Astrocyte of the spinal cord (primary cell): ENCODE results near the gene WBP4.

Experiments used
- DNase-seq: peaks from one replicate; pipeline ENCODE4 v3.0.0; 2011; ENCODE audit warnings: low read depth, low spot score
- H3K4me3 ChIP-seq: 2 replicates; pipeline ENCODE4 v1.5.1; 2011; ENCODE audit warnings: low read depth, mild to moderate bottlenecking, low read length, moderate library complexity
- in situ Hi-C: cut with HindIII; loops from 2 replicates; pipeline ENCODE4 v1.10.0; 2017; ENCODE audit warnings: low sequenced_read_pairs
- TF ChIP-seq, protein P1 (sequence below): IDR thresholded peaks from 2 replicates; pipeline ENCODE4 v1.5.1; 2012; ENCODE audit warnings: low read depth, mild to moderate bottlenecking, low read length, inconsistent platforms

The WBP4 gene, protein sequence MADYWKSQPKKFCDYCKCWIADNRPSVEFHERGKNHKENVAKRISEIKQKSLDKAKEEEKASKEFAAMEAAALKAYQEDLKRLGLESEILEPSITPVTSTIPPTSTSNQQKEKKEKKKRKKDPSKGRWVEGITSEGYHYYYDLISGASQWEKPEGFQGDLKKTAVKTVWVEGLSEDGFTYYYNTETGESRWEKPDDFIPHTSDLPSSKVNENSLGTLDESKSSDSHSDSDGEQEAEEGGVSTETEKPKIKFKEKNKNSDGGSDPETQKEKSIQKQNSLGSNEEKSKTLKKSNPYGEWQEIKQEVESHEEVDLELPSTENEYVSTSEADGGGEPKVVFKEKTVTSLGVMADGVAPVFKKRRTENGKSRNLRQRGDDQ

DNA sequence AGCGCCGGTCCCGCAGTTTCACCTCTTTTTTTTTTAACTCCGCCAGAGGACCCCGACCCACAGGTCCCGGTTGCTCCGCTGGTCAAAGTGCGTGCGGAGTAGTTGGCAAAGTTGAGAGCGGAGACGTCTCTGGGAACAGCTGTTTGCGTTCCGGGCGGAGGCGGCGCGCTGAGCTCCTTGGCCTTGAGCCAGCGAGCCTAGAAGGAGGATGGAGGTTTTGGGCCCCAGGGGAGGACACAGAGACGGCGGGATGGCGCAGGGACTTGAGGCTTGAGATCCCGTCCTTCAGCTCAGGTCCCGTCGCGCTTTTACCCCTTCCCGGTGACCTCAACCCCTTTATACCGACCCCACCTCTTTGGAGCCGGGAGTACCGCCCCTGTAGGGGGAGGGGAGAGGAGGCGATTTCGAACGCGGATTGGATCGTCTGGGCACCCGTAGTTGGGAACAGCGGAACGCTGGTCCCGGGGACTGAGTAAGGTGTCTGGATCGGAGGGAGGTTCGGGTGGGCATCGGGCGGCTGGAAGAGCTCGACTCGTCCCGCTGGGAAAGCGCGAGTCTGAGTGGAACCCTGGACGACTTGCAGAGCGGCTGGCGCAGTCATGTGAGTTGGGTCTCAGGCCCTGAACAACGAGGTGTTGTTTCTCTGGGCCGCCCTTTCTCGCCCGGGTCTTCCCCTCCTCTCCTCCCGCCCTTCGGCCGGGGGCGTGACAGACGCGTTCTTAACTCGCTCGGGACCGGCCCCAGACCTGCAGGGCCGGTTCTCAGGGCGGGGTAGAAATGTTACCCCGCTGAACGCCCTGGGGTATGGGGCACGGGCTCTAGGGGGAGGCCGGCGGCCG lies at the start of gene WBP4:
Gene WBP4 (plus strand): TSS at position 435 of the 839 bp plus-strand sequence. CDS start 165 bp downstream, at position 600.
- DNase-seq: peak; percentile 97
- in situ Hi-C loops: no loop called here
- peak within 1 kb of the TSS; percentile 87 for H3K4me3 ChIP-seq
- TF ChIP-seq, protein P1, sequence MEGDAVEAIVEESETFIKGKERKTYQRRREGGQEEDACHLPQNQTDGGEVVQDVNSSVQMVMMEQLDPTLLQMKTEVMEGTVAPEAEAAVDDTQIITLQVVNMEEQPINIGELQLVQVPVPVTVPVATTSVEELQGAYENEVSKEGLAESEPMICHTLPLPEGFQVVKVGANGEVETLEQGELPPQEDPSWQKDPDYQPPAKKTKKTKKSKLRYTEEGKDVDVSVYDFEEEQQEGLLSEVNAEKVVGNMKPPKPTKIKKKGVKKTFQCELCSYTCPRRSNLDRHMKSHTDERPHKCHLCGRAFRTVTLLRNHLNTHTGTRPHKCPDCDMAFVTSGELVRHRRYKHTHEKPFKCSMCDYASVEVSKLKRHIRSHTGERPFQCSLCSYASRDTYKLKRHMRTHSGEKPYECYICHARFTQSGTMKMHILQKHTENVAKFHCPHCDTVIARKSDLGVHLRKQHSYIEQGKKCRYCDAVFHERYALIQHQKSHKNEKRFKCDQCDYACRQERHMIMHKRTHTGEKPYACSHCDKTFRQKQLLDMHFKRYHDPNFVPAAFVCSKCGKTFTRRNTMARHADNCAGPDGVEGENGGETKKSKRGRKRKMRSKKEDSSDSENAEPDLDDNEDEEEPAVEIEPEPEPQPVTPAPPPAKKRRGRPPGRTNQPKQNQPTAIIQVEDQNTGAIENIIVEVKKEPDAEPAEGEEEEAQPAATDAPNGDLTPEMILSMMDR: peak; percentile 34

DNA sequence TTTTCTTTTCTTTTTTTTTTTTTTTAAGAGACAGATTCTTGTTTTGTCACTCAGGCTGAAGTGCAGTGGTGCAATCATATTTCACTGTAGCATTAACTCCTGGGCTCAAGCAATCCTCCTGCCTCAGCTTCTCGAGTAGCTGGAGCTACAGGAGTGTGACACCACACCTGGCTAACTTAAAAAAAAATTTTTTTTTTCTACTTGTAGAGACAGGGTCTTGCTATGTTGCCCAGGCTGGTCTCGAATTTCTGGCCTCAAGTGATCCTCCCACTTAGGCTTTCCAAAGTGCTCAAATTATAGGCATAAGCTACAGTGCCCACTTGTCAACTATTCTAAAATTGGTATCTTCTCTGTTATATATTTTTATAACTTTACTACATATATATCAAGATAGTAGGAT lies 48.8 kb upstream of the WBP4 start:
- H3K4me3 ChIP-seq: no peak overlapping the region
- no peak for DNase-seq
- TF ChIP-seq, protein P1: no peak
- in situ Hi-C loops: no loop called here

DNA sequence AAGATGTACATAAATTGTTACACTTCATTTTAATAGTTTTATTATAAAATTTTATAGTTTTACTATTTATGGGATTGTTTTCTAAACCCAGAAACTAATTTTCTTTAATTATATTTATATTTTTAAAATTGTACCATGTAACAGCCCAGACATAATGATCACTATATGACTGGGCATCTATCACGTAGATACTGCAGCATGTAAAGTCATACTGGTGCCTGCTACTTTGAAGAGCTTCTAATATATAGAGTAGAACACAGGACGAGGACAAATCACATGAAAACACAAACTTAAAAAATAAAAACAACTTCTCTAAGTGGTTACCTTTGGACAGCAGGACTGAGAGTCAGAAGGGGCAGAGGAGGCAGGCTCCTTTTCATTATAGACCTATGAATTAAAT lies 47.5 kb upstream of the WBP4 start:
- TF ChIP-seq, protein P1: no peak
- no peak for DNase-seq
- no peak overlapping the region for H3K4me3 ChIP-seq
- in situ Hi-C loops: no loop called here

DNA sequence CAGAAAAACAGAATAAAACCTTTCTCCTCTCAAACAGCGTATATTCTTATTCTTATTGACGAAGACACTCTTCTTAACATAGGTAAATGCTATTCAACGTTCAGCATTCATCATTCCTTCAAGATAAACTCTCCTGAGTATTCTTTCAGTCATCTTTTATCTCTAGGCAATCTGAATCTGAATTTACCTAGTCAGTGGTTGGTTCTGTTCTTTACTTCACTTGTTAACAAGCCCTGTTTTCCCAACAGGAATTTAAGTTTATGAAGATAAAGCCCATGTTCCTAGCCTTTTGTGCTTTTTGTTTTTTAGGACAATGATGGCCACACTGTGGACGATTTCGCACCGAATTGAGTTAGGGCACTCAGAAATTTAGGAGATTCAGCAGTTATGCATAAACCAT lies 45.4 kb upstream of the WBP4 start:
- no peak for DNase-seq
- in situ Hi-C loops: no loop called here
- no peak overlapping the region for H3K4me3 ChIP-seq
- TF ChIP-seq, protein P1: no peak

DNA sequence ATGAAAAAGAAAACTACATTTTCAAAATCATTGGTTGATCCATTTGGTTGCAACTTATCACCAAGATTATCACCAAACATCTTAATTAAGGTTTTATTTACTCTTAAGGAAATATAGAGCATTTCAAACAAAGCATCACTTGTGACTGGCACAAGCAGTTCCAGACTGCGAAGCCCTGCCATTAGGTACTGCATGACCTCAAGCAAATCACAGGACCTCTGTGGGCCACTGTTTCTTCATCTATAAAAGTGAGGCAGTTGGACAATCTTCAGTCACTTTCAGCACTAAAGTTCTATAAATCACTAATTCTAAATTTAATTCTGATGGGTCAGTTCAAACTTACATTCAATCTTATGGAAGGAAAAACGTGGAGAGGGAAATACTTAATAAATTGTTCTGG lies 44.1 kb upstream of the WBP4 start:
- H3K4me3 ChIP-seq: no peak overlapping the region

More for the DNA sequence above, 44.1 kb upstream of the WBP4 start:
- in situ Hi-C loops: no loop called here
- TF ChIP-seq, protein P1: no peak
- DNase-seq: no peak
